ENCODE data around the gene S100A11. TPM values are rescaled to one million over a fixed set of nuclear protein-coding genes. Genes with fewer than 3 reads are reported as not detected.

The S100A11 gene
- total RNA-seq, 1 donor from 2014 or later, result 750 TPM

DNA sequence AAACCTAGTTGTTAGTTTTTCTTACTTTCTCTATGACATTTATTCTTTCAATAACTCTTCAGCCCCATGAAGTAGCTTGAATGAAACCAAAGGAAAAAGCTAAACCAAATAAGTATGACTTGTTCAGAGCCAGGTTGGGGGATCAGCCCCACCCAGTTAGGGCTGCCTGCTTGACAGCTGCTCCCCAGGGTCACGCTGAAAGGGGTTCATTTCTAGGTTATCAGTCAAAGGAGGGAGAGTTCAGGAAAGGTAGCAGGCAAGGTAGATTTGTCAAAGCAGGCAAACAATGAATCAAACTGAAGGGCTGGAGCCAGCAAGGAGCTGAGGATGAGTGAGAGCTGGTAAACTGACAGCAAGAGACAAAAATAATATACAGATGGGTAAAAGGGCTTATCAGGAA lies 3.1 kb upstream of the S100A11 start:
- no peak for DNase-seq (ENCODE audit: low spot score)

DNA sequence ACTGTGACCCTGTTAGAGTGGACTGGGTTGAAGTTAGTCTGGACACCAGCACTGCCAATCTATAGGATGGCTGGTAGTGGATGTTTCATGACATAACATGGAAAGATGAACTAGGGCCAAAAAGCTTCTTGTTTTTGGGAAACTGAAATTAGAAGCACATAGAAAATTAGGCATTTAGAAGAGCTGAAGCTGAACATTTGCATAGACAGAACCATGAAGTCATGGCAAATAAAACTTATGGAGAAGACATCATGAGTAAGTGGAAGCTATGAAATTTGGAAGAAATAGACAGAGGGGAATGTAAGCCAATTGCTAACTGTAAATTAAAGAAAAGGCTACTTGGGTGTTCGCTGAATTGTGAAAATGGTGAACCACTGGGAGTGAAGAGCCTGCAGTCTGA lies 2.7 kb upstream of the S100A11 start:
- DNase-seq (ENCODE audit: low spot score), result no peak

DNA sequence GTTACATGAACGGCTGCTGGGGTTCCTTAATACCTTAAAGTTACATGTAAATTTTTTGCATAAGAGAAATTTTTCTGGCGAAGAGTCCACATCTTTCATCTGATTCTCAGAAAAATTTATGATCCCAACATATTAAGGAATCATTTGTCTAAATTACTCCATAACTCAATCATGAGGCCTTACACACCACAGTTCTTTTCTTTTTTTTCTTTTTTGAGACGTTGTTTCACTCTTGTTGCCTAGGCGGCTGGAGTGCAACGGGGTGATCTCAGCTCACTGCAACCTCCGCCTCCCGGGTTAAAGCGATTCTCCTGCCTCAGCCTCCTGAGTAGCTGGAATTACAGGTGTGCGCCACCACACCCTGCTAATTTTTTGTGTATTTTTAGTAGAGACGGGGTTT lies 2.1 kb upstream of the S100A11 start:
- no peak for DNase-seq (ENCODE audit: low spot score)

GRCh38 chr1:152035539-152036266 lies 1.1 kb downstream of the S100A11 start:
- no peak for DNase-seq (ENCODE audit: low spot score)

GRCh38 chr1:152034654-152035538 lies 1.9 kb downstream of the S100A11 start:
- DNase-seq (ENCODE audit: low spot score), result no peak

GRCh38 chr1:152034324-152034653 lies 2.5 kb downstream of the S100A11 start:
- DNase-seq (ENCODE audit: low spot score), result no peak

DNA sequence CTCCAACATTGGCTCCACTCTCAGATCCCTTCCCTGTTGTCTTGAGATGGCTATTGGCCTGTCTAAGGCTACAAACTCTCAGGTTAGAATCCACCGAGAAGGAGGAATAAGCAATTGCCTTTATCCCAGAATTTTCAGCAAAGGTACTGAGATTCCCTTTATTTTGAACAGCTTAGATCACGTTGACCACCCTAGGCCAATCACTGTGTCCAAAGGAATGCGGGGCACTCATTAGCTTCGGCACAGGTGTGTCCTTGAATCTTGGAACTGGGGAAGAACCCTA lies 6.9 kb downstream of the S100A11 start:
- DNase-seq (ENCODE audit: low spot score), result no peak

- no peak for DNase-seq (ENCODE audit: low spot score)
Observed at GRCh38 chr1:152029144-152029928, 7.5 kb downstream of the S100A11 start.

- no peak for DNase-seq (ENCODE audit: low spot score)
Observed at GRCh38 chr1:152026895-152027294, 9.9 kb downstream of the S100A11 start.

DNA sequence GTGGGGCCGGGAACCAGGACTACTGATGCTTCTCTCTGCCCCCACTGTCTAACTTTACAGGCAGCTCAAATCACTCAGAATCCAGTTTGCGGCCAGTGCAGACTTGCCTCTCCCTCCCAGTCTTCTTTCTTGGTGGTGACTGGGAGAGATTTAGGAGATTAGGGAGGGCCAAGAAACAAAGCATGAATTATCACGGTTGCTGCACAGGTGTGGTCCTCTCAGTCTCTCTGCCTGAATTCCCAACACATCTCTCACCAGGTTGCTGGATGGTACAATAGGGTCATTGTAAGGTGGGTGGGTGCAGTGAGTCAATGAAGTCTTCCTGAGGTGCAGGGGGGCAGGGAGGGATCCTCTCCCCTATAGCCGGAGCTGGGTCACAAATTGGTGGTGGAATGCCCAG lies 12.6 kb downstream of the S100A11 start:
- no peak for DNase-seq (ENCODE audit: low spot score)

DNA sequence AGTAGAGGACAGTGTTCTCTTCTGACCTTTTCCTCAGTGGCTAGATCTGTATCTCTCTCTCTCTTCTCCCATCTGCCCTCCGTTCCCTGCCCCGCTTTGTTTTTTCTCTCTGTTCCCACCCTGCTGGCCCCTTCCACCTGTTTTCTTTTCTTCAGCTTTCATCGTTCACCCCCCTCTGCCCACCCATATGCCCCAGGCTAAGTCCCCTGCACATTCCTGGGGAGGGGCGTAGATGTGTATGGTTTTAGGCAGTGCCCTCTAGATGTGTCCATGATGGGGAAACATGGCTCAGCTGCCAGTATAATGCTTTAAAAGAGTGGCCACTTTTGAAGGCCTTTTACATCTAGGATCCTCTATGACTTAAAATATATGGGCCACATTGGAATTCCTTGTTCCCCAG lies 13.6 kb downstream of the S100A11 start:
- no peak for DNase-seq (ENCODE audit: low spot score)

DNA sequence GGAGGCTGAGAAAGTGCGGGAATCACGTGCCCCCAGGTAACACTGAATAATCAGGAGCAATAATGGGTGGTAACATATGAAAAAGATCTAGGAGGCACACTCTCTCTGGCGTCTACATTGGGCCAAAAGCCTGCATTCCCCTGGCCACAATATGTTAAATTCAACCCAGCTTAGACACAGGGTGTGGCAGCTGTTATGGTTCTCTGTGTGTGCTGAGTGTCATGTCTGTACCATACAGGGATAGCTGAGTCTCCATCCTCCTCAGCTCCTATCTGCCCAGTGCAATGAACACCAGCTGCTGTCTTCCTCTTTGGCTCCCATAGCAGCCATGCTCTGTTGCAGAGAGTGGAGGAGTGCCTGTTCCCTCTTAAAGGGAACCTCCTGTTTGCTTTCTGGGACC lies 14.3 kb downstream of the S100A11 start:
- no peak for DNase-seq (ENCODE audit: low spot score)

GRCh38 chr1:152021569-152021968 lies 15.2 kb downstream of the S100A11 start:
- no peak for DNase-seq (ENCODE audit: low spot score)

- DNase-seq (ENCODE audit: low spot score), result no peak
Observed at GRCh38 chr1:152020849-152021248, 16.0 kb downstream of the S100A11 start.

GRCh38 chr1:152018537-152018936 lies 18.3 kb downstream of the S100A11 start:
- DNase-seq (ENCODE audit: low spot score), result no peak

GRCh38 chr1:152015766-152016165 lies 21.0 kb downstream of the S100A11 start:
- DNase-seq (ENCODE audit: low spot score), result no peak

DNA sequence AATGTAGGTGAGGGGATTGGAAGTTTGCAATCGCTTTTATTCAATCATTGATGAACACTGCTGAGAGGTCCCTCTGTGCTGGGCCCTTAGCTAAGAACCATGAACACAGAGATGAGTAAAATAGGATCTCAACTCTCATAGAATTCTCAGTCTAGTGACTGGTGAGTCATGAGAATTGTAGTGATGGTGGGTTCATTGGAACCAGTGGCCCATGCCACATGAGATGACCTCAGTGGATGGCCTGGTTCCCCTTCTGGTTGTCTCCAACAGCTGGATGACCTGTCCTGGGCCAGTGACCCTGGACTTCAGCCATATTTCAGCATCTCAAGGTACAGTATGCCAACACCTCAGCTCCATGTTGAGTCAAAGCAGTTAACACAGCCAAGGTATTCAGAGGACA lies 21.9 kb downstream of the S100A11 start:
- DNase-seq (ENCODE audit: low spot score), result no peak

DNA sequence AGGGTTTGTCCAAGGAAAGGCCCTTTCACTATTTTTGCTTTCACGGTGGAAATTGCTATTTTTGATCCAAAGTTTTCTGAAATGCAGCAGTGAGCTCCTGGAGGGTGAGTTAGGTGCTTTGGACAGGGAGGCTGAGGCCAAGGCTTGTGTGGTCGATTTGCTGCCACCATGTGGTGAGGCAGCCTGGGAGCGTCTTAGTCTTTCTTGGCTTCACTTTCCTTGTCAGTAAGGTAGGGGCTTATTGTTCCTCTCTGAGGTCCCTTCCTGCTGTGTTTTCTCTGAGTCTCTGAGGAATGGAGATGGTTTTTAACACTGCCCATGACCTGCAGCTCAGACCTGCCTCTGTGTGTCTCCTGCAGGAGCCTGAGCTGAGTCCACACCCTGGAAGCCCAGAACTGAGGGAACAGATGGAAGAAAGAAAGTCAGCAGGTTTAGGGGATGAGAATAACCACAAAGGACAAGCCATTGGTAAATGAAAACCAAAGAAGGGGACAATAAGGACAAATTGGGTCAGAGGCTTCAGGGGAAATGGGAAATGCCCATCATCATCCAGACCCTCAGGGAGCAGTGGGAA lies 23.1 kb downstream of the S100A11 start:
- DNase-seq (ENCODE audit: low spot score), result no peak

- DNase-seq (ENCODE audit: low spot score), result no peak
Observed at GRCh38 chr1:152009691-152010090, 27.1 kb downstream of the S100A11 start.

- no peak for DNase-seq (ENCODE audit: low spot score)
Observed at GRCh38 chr1:152007047-152007446, 29.8 kb downstream of the S100A11 start.

- DNase-seq (ENCODE audit: low spot score), result no peak
Observed at GRCh38 chr1:152005360-152005912, 31.4 kb downstream of the S100A11 start.
